Ovary (tissue), 3 donors: ENCODE data around the gene SLC17A9.

Experiments
- CTCF ChIP-seq, 3 donors: fragments of 450-650 bp in 2 of 3; fragments of 200-600 bp in 1 of 3; IDR thresholded peaks; one replicate each; pipeline versions ENCODE4 v1.5.1 to v1.8.0; 2016 to 2022; ENCODE audit warnings: antibody characterized with exemption in 3 of 3, mild to moderate bottlenecking in 1 of 3
- EP300 ChIP-seq: sonication (generic); formaldehyde crosslinking; IDR thresholded peaks from one replicate; pipeline ENCODE4 v1.6.1; 2017; ENCODE audit warnings: antibody characterized with exemption
- POLR2A ChIP-seq: fragments of 450-650 bp; IDR thresholded peaks from one replicate; pipeline ENCODE4 v1.6.1; 2017; ENCODE audit warnings: antibody characterized with exemption, mild to moderate bottlenecking, moderate library complexity
- donor health status: DM: no; HTN: no; CAD: no.

DNA sequence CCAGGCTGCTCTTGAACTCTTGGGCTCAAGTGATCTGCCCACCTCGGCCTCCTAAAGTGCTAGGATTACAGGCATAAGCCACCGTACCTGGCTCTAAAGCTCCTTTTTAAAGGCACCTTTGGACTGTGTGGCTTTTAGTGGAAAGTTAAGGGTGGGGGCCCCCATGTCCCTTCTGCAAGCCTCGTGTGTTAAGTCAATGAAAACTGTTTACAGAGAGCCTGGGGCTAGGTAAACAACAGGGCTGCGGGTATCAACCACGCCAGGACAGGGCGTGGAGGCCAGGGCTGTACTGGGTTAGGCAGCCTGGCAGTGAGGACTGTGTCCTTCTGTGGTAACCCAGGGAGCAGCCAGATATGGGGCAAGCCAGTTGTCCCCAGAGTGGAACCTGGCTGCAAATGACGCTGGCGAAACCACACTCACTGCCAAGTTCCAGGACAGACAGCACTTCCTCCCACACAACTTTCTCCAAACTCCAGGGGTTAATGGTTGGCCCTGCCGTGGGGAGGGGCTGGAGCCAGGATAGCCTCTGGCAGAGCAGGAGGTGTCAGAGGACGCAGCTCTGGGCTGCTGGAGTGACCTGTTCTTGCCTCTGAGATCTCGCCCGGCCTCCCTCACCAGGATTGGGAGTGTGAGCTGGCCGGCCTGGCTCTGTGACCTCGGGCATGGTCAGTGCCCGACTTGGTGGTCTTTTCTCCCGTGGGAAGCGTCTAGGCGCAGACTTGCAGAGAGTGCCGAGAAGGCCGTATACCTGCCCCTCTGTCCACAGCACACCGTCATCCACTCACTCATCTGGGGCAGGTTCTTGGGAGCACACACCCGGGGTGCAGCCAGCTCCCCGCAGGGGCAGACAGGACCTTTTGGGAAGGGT is 3.2 kb downstream of the SLC17A9 start:
- no peak for TF ChIP-seq CTCF (IDR thresholded peaks at IDR 0.05)
- no peak for TF ChIP-seq POLR2A
- TF ChIP-seq EP300, result no peak
